ENCODE data around the gene CBX5. TPM values are rescaled to one million over a fixed set of nuclear protein-coding genes. Genes with fewer than 3 reads are reported as not detected.
A peak's percentile ranks its signal among the peaks of the same experiment; 100 is the strongest.

The CBX5 gene
- total and polyA plus RNA-seq, 9 of the 15 experiments (the other 6 are each of a cell fraction or from before 2014, with no cell fraction given): 32.6 to 102 (median 59.2) TPM

- TF ChIP-seq E2F5 (CRISPR knock-in tag; IDR thresholded peaks at IDR 0.05) (no peak), NFIX (CRISPR knock-in tag; IDR thresholded peaks at IDR 0.05; ENCODE audit: low read depth) (peak; percentile 63; the same call in 1 of the 2 replicates), POU5F1 (IDR thresholded peaks at IDR 0.05; ENCODE audit: borderline replicate concordance, low read depth, low read length, partially characterized antibody) (no peak), THAP12 (CRISPR knock-in tag; IDR thresholded peaks at IDR 0.05) (no peak), SMAD2 (IDR thresholded peaks at IDR 0.05; ENCODE audit: low read depth, low read length) (no peak), ZNF592 (IDR thresholded peaks at IDR 0.05) (peak; percentile 74), ESRRB (CRISPR knock-in tag; IDR thresholded peaks at IDR 0.05; ENCODE audit: borderline replicate concordance) (no peak), IRF9 (tag; IDR thresholded peaks at IDR 0.05) (peak; percentile 46; the same call in 1 of the 2 replicates), MYC (IDR thresholded peaks at IDR 0.05; ENCODE audit: low read depth, low read length) (peak; percentile 77), MYC (CRISPR knock-in tag; IDR thresholded peaks at IDR 0.05; ENCODE audit: borderline replicate concordance, low read depth) (no peak), TEAD1 (CRISPR knock-in tag; IDR thresholded peaks at IDR 0.05) (no peak), CCAR2 (IDR thresholded peaks at IDR 0.05; ENCODE audit: low read depth, low read length) (no peak), PCBP2 (IDR thresholded peaks at IDR 0.05; ENCODE audit: low read depth, low read length, poor library complexity, severe bottlenecking) (no peak), CBFA2T3 (IDR thresholded peaks at IDR 0.05) (peak; percentile 58), PHTF2 (CRISPR knock-in tag; IDR thresholded peaks at IDR 0.05) (no peak), DEAF1 (CRISPR knock-in tag; IDR thresholded peaks at IDR 0.05) (no peak), CHD1 (IDR thresholded peaks at IDR 0.05; ENCODE audit: low read length) (no peak)
These were observed 27.2 kb upstream of the CBX5 start (continued) for GRCh38 chr12:54306925-54307741.
